Measurements from ENCODE around the gene FAM222A.

DNA sequence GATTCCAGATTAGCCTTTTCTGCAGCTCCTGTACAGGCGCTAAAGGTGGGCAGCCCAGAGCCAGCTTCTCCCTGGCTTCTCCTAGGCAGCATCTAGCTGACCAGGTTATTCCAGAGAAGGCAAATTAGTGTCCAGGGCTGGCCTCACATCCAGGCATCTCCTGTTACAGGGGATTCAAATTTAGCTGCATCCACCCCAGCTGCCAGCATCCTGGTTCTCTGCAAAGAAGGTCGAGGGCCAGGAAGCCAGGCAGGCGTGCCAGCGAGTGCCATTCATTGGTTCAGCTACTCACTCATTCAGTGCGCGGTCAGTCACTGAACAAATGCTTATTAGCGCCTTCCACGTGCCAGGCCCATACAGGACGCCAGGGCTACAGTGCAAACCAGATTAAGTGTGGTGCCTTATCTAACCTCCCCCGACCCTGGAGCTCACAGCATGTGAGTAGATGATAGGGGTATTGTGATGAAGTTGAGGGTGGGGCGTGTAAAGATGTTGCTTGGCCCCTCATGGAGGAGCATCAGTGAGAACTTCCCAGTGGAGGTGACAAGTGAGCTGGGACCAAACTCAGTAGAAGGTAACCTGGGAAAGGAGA is 15.7 kb upstream of the FAM222A start:
- TF ChIP-seq, protein P1, sequence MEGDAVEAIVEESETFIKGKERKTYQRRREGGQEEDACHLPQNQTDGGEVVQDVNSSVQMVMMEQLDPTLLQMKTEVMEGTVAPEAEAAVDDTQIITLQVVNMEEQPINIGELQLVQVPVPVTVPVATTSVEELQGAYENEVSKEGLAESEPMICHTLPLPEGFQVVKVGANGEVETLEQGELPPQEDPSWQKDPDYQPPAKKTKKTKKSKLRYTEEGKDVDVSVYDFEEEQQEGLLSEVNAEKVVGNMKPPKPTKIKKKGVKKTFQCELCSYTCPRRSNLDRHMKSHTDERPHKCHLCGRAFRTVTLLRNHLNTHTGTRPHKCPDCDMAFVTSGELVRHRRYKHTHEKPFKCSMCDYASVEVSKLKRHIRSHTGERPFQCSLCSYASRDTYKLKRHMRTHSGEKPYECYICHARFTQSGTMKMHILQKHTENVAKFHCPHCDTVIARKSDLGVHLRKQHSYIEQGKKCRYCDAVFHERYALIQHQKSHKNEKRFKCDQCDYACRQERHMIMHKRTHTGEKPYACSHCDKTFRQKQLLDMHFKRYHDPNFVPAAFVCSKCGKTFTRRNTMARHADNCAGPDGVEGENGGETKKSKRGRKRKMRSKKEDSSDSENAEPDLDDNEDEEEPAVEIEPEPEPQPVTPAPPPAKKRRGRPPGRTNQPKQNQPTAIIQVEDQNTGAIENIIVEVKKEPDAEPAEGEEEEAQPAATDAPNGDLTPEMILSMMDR (IDR thresholded peaks at IDR 0.05), result no peak
- no peak for TF ChIP-seq POLR2A (IDR thresholded peaks at IDR 0.05)

Measured in lower leg skin (tissue), 3 donors.